MM.1S (cell line): ENCODE results near the gene PKP2.

ENCODE experiments used
- DNase-seq: peaks from one replicate; pipeline ENCODE4 v3.0.0-alpha.2; 2015
- H2AFZ ChIP-seq: fragments of 300-600 bp; sonication (generic); 2 replicates; pipeline ENCODE4 v1.6.0; 2016; ENCODE audit warnings: antibody characterized with exemption, low read length
- H3F3A ChIP-seq: fragments of 300-600 bp; sonication (generic); 2 replicates; pipeline ENCODE4 v1.6.1; 2016; ENCODE audit warnings: mild to moderate bottlenecking, antibody characterized with exemption, low read length, moderate library complexity, mixed read lengths; ENCODE audit not compliant: insufficient read depth
- H3K27ac ChIP-seq: fragments of 300-600 bp; sonication (generic); 2 replicates; pipeline ENCODE4 v1.5.1; 2016; ENCODE audit warnings: mild to moderate bottlenecking, low read length
- H3K27me3 ChIP-seq: fragments of 300-600 bp; sonication (generic); replicated peaks from 2 replicates; pipeline ENCODE4 v1.6.0; 2016; ENCODE audit warnings: low read length; ENCODE audit not compliant: insufficient read depth
- H3K36me3 ChIP-seq: fragments of 300-600 bp; sonication (generic); replicated peaks from 2 replicates; pipeline ENCODE4 v1.6.1; 2016; ENCODE audit warnings: mild to moderate bottlenecking, low read length, mixed read lengths; ENCODE audit not compliant: insufficient read depth
- H3K4me1 ChIP-seq: fragments of 300-600 bp; sonication (generic); 2 replicates; pipeline ENCODE4 v1.6.1; 2016; ENCODE audit warnings: low read length, mixed read lengths
- H3K4me2 ChIP-seq: fragments of 300-600 bp; sonication (generic); 2 replicates; pipeline ENCODE4 v1.6.0; 2016; ENCODE audit warnings: low read depth, low read length
- H3K4me3 ChIP-seq: fragments of 300-600 bp; sonication (generic); 2 replicates; pipeline ENCODE4 v1.5.1; 2016; ENCODE audit warnings: low read length, mixed read lengths
- H3K79me2 ChIP-seq: fragments of 300-600 bp; sonication (generic); 2 replicates; pipeline ENCODE4 v1.6.1; 2016; ENCODE audit warnings: mixed run types, low read length, mixed read lengths
- H3K9ac ChIP-seq: fragments of 300-600 bp; sonication (generic); 2 replicates; pipeline ENCODE4 v1.6.1; 2016; ENCODE audit warnings: low read length, mixed read lengths
- H3K9me2 ChIP-seq: fragments of 300-600 bp; sonication (generic); replicated peaks from 2 replicates; pipeline ENCODE4 v1.6.1; 2016; ENCODE audit warnings: mild to moderate bottlenecking, low read length, mixed read lengths; ENCODE audit not compliant: insufficient read depth
- H3K9me3 ChIP-seq: fragments of 300-600 bp; sonication (generic); replicated peaks from 2 replicates; pipeline ENCODE4 v1.6.1; 2016; ENCODE audit warnings: mild to moderate bottlenecking, low read length, mixed read lengths; ENCODE audit not compliant: insufficient read depth
- H4K20me1 ChIP-seq: fragments of 300-600 bp; sonication (generic); 2 replicates; pipeline ENCODE4 v1.6.1; 2016; ENCODE audit warnings: mild to moderate bottlenecking, low read length, moderate library complexity, mixed read lengths; ENCODE audit not compliant: insufficient read depth
- EZH2 ChIP-seq: fragments of 300-600 bp; sonication (generic); optimal IDR thresholded peaks from 2 replicates; pipeline ENCODE3; 2017; ENCODE audit warnings: low read depth, mild to moderate bottlenecking, antibody characterized with exemption, low read length, mixed read lengths
- EZH2phosphoT487 ChIP-seq: fragments of 300-600 bp; sonication (generic); IDR thresholded peaks from 2 replicates; pipeline ENCODE4 v1.6.1; 2018; ENCODE audit warnings: antibody characterized with exemption, low read length
- TF ChIP-seq, protein P1 (sequence below): fragments of 300-600 bp; sonication (generic); IDR thresholded peaks from 2 replicates; pipeline ENCODE4 v1.5.1; 2016; ENCODE audit warnings: antibody characterized with exemption, low read length, mixed read lengths

The PKP2 gene

DNA sequence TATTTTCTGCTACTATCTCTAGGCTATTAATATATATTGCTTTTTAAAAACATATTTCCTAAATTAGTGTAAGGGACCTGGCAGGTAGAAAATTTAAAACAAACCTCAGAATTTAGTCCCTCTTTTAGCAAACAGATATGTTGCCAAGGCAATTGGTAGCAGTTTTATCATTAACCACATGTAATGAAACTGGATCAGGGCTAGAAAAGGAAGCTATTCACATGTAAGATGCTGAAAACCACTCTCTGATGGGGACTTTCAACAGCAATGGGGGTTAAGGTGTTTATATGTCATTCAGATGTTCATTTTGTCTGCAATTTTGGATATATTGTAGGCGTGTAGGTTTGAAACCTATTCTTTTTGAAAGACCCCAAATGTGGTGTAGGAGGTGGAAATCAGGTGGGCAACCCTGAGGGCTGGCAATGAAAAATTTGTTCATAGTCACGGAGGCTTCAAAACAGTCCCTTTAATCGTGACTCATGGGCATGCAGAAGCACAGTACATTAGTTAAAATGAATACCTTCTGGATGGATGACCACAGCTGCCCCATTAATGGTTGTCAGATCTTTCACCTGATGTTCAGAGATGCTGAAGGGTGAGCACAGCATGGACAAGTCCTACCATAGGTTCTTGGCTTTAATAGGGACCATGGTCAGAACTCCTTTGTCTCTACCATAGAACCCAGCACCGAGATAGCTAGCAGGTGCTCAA, 5.9 kb upstream of the PKP2 start:
- Histone ChIP-seq H3K9me2 (no peaks in the 10 kb centered on the region), H3K9ac (peak overlapping the region; percentile 19; the same call in 1 of the 2 replicates), H3K27ac (peak overlapping the region; percentile 72; the same call in 1 of the 2 replicates), H3K36me3 (no peaks in the 10 kb centered on the region), H3F3A (peaks cover 56% of the 10 kb centered on the region), H2AFZ (no peak overlapping the region), H3K27me3 (no peaks in the 10 kb centered on the region), H3K4me3 (no peak overlapping the region), H4K20me1 (no peaks in the 10 kb centered on the region), H3K79me2 (no peaks in the 10 kb centered on the region), H3K4me2 (peak overlapping the region; percentile 58), H3K4me1 (peaks cover 75% of the 10 kb centered on the region), H3K9me3 (no peaks in the 10 kb centered on the region)
- DNase-seq = peak; percentile 74
- TF ChIP-seq, protein P1, sequence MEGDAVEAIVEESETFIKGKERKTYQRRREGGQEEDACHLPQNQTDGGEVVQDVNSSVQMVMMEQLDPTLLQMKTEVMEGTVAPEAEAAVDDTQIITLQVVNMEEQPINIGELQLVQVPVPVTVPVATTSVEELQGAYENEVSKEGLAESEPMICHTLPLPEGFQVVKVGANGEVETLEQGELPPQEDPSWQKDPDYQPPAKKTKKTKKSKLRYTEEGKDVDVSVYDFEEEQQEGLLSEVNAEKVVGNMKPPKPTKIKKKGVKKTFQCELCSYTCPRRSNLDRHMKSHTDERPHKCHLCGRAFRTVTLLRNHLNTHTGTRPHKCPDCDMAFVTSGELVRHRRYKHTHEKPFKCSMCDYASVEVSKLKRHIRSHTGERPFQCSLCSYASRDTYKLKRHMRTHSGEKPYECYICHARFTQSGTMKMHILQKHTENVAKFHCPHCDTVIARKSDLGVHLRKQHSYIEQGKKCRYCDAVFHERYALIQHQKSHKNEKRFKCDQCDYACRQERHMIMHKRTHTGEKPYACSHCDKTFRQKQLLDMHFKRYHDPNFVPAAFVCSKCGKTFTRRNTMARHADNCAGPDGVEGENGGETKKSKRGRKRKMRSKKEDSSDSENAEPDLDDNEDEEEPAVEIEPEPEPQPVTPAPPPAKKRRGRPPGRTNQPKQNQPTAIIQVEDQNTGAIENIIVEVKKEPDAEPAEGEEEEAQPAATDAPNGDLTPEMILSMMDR = no peak
- TF ChIP-seq EZH2 (no peak), EZH2phosphoT487 (no peak)

DNA sequence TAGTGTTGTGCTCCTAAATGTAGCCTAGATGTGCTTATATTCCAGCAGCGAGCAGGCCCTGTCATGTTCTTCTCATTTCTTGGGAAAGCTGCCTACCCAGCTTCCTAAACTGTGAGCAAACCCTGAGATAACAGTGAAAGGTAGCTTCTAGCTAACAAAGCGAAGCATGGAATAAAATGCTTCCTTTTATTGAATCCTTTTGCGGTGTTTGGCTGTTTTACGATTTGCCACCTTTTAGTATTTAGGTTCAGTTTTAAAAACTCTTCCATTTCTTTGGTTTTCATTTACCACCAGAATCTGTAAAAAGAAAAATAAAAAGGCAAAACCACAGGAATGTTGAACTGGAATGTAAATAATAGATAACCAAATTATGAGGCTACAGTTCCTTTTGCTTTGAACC, 5.0 kb upstream of the PKP2 start:
- H3K4me2 ChIP-seq = peak overlapping the region; percentile 58; the same call in 1 of the 2 replicates
- no peak overlapping the region for H2AFZ ChIP-seq
- no peaks in the 10 kb centered on the region for H3K27me3 ChIP-seq
- H3K36me3 ChIP-seq = no peaks in the 10 kb centered on the region
- DNase-seq = no peak
- no peaks in the 10 kb centered on the region for H3K9me2 ChIP-seq
- no peak overlapping the region for H3K9ac ChIP-seq
- H3K4me1 ChIP-seq = peaks cover 75% of the 10 kb centered on the region
- H3F3A ChIP-seq = peaks cover 59% of the 10 kb centered on the region
- no peak overlapping the region; the same call in 1 of the 2 replicates for H3K27ac ChIP-seq
- H3K9me3 ChIP-seq = no peaks in the 10 kb centered on the region
- H3K79me2 ChIP-seq = peaks cover under 1% of the 10 kb centered on the region
- TF ChIP-seq EZH2 (no peak), EZH2phosphoT487 (no peak)
- TF ChIP-seq, protein P1 = no peak
- no peaks in the 10 kb centered on the region for H4K20me1 ChIP-seq
- no peak overlapping the region for H3K4me3 ChIP-seq

DNA sequence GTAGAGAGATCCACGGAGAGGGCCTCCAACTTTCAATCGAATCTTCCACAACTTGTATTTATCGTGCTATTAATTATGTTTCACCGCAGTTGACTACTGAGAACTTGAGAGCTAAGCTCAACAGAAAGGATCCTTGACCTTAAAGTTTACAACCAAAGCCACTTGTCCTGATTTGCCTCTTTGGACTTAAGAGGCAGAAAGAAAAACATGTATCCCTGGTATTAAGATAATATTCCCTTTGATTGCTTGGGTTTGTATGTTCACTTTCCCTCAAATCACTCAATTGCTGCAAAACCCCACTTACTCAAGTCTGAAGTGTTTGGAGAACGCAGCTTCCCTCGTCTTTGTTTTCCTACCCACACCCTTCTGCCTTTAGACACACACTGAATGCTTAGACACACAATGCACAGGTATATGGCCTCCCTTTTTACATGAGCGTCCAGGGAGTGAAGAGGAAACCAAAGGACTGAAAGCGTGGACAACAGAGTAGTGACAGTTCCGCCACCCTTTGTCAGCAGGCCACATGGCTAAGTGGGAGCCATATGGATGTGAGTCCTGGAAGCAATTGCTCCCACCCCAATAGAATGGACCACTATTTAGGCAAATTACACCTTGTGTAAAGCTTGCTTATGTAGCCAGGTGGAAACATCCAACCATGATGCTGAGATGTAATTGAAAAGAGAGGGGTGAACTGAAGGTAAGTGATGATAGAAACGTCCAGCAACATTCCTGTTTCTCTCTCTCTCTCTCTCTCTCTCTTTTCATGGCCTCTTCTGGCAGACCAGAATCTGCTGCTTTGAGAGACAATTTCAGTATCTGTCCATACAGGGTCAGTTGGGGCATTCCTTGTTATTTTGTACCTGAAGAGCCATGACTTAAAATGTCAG, 1.4 kb upstream of the PKP2 start:
- Histone ChIP-seq H3K4me3 (peak overlapping the region; percentile 84), H3K79me2 (peaks cover 36% of the 10 kb centered on the region), H3K27ac (peak overlapping the region; percentile 88; the same call in 1 of the 2 replicates), H3F3A (peaks cover 67% of the 10 kb centered on the region), H3K27me3 (no peaks in the 10 kb centered on the region), H4K20me1 (no peaks in the 10 kb centered on the region), H3K4me2 (peak overlapping the region; percentile 74), H3K9ac (peak overlapping the region; percentile 78), H3K4me1 (peaks cover 48% of the 10 kb centered on the region), H3K9me2 (no peaks in the 10 kb centered on the region), H2AFZ (no peak overlapping the region), H3K36me3 (peaks cover 3% of the 10 kb centered on the region; the same call in 1 of the 2 replicates), H3K9me3 (no peaks in the 10 kb centered on the region)
- TF ChIP-seq EZH2phosphoT487 (no peak), EZH2 (no peak)
- TF ChIP-seq, protein P1 = no peak
- DNase-seq = no peak
